Smooth muscle cell (in vitro differentiated cells): Measurements from ENCODE around the gene PKP4. TPM values are rescaled to one million over a fixed set of nuclear protein-coding genes. Genes with fewer than 3 reads are reported as not detected.

ENCODE experiments used
- DNase-seq: peaks from one replicate; lab custom pipeline; 2025; ENCODE audit not compliant: unreplicated experiment; lab: John Stamatoyannopoulos, UW
- H2AFZ ChIP-seq: fragments of 200-600 bp; sonication (generic); 2 replicates; pipeline ENCODE4 v1.6.0; 2016; ENCODE audit warnings: antibody characterized with exemption, low read depth, mild to moderate bottlenecking
- H3F3A ChIP-seq: fragments of 200-600 bp; sonication (generic); 2 replicates; pipeline ENCODE4 v1.6.0; 2017; ENCODE audit warnings: antibody characterized with exemption, low read depth
- H3K27ac ChIP-seq: fragments of 200-600 bp; sonication (generic); 2 replicates; pipeline ENCODE4 v1.5.1; 2016; ENCODE audit warnings: low read depth, mild to moderate bottlenecking
- H3K27me3 ChIP-seq: fragments of 200-600 bp; sonication (generic); 2 replicates; pipeline ENCODE4 v1.6.1; 2016; ENCODE audit warnings: low read depth, mild to moderate bottlenecking
- H3K36me3 ChIP-seq: fragments of 200-600 bp; sonication (generic); 2 replicates; pipeline ENCODE4 v1.5.1; 2016; ENCODE audit warnings: low read depth
- H3K4me1 ChIP-seq: fragments of 200-600 bp; sonication (generic); 2 replicates; pipeline ENCODE4 v1.5.1; 2016; ENCODE audit warnings: low read depth
- H3K4me2 ChIP-seq: fragments of 200-600 bp; sonication (generic); 2 replicates; pipeline ENCODE4 v1.6.0; 2016; ENCODE audit warnings: mild to moderate bottlenecking
- H3K4me3 ChIP-seq: fragments of 200-600 bp; sonication (generic); 2 replicates; pipeline ENCODE4 v1.5.1; 2016; ENCODE audit warnings: mild to moderate bottlenecking
- H3K79me2 ChIP-seq: fragments of 200-600 bp; sonication (generic); 2 replicates; pipeline ENCODE4 v1.6.0; 2016; ENCODE audit warnings: low read depth, mild to moderate bottlenecking
- H3K9ac ChIP-seq: fragments of 200-600 bp; sonication (generic); 2 replicates; pipeline ENCODE4 v1.6.0; 2016; ENCODE audit warnings: low read depth
- H3K9me3 ChIP-seq: fragments of 200-600 bp; sonication (generic); replicated peaks from 2 replicates; pipeline ENCODE4 v1.5.1; 2016; ENCODE audit warnings: low read depth
- H4K20me1 ChIP-seq: fragments of 200-600 bp; sonication (generic); 2 replicates; pipeline ENCODE4 v1.6.0; 2016; ENCODE audit warnings: low read depth
- CTCF ChIP-seq: fragments of 200-600 bp; sonication (generic); IDR thresholded peaks from 2 replicates; pipeline ENCODE4 v1.5.1; 2017; ENCODE audit warnings: borderline replicate concordance, mild to moderate bottlenecking, antibody characterized with exemption; ENCODE audit not compliant: insufficient read depth, poor library complexity, severe bottlenecking
- WGBS: methylation state at CpG from one replicate; pipeline ENCODE4 v1.1.7; 2016; ENCODE audit warnings: low lambda C conversion rate; 5-methylcytosine and 5-hydroxymethylcytosine counted together
- polyA plus RNA-seq: library from polyadenylated mRNA; unstranded; fragments of >200 nt; fragmentation: Nextera tagmentation; extraction: Ambion mirVana; gene quantifications from 2 replicates; pipeline ENCODE4 v1.2.1, GENCODE V29; 2016
- total RNA-seq: library from RNA; depleted of rRNA; stranded (reverse); fragments of >200 nt; gene quantifications from 2 replicates; pipeline ENCODE4 v1.2.3, GENCODE V29; 2014

The PKP4 gene
- total and polyA plus RNA-seq, 2 experiments from 2014 or later, result 2.4 to 14.0 TPM

- Histone ChIP-seq H3K27ac (no peak overlapping the region), H3K79me2 (no peaks in the 10 kb centered on the region), H3F3A (no peaks in the 10 kb centered on the region), H3K36me3 (peaks cover 4% of the 10 kb centered on the region), H3K27me3 (no peaks in the 10 kb centered on the region), H3K4me3 (no peak overlapping the region), H2AFZ (no peak overlapping the region), H3K4me2 (no peak overlapping the region), H4K20me1 (no peaks in the 10 kb centered on the region), H3K9ac (no peak overlapping the region), H3K9me3 (no peaks in the 10 kb centered on the region), H3K4me1 (no peaks in the 10 kb centered on the region)
- WGBS, result 98% methylated on average over 2 of the region's 2 CpGs
- TF ChIP-seq CTCF, result no peak
- no peak for DNase-seq
These were observed 176.5 kb downstream of the PKP4 start for GRCh38 chr2:158633261-158633660.

- no peak overlapping the region for H3K9ac ChIP-seq
- no peaks in the 10 kb centered on the region for H3K27me3 ChIP-seq
- no peaks in the 10 kb centered on the region for H4K20me1 ChIP-seq
- DNase-seq, result no peak
- H3K9me3 ChIP-seq, result no peaks in the 10 kb centered on the region
- H3K27ac ChIP-seq, result no peak overlapping the region
- no peak overlapping the region for H3K4me3 ChIP-seq
- peaks cover 4% of the 10 kb centered on the region for H3K36me3 ChIP-seq
- H3K79me2 ChIP-seq, result no peaks in the 10 kb centered on the region
- TF ChIP-seq CTCF, result no peak
- no peak overlapping the region for H3K4me2 ChIP-seq
- H3F3A ChIP-seq, result no peaks in the 10 kb centered on the region
- no peaks in the 10 kb centered on the region for H3K4me1 ChIP-seq
- H2AFZ ChIP-seq, result no peak overlapping the region
- WGBS, result 97% methylated on average over 5 of the region's 5 CpGs
These were observed 177.9 kb downstream of the PKP4 start for GRCh38 chr2:158634627-158635026.

- no peaks in the 10 kb centered on the region for H3K9me3 ChIP-seq
- no peak overlapping the region for H3K4me2 ChIP-seq
- DNase-seq, result no peak
- no peaks in the 10 kb centered on the region for H3K27me3 ChIP-seq
- no peak for TF ChIP-seq CTCF
- H3K9ac ChIP-seq, result no peak overlapping the region
- H3K36me3 ChIP-seq, result peaks cover 4% of the 10 kb centered on the region
- H3K4me3 ChIP-seq, result no peak overlapping the region
- H3F3A ChIP-seq, result no peaks in the 10 kb centered on the region
- no peak overlapping the region for H2AFZ ChIP-seq
- WGBS, result 92% methylated on average over 3 of the region's 3 CpGs
- no peaks in the 10 kb centered on the region for H3K4me1 ChIP-seq
- H3K79me2 ChIP-seq, result no peaks in the 10 kb centered on the region
- no peaks in the 10 kb centered on the region for H4K20me1 ChIP-seq
- H3K27ac ChIP-seq, result no peak overlapping the region
These were observed 179.3 kb downstream of the PKP4 start for GRCh38 chr2:158635961-158636601.

- Histone ChIP-seq H3K27me3 (no peaks in the 10 kb centered on the region), H3K27ac (no peak overlapping the region), H3K4me3 (no peak overlapping the region), H2AFZ (no peak overlapping the region), H3K9me3 (no peaks in the 10 kb centered on the region), H3K36me3 (peaks cover 4% of the 10 kb centered on the region), H3K9ac (no peak overlapping the region), H4K20me1 (no peaks in the 10 kb centered on the region), H3K4me1 (no peaks in the 10 kb centered on the region), H3K79me2 (no peaks in the 10 kb centered on the region), H3F3A (no peaks in the 10 kb centered on the region), H3K4me2 (no peak overlapping the region)
- DNase-seq, result no peak
- 74% methylated on average over 7 of the region's 7 CpGs for WGBS
- TF ChIP-seq CTCF, result no peak
These were observed 180.6 kb downstream of the PKP4 start for GRCh38 chr2:158637357-158637756.
